CD4-positive, alpha-beta T cell (primary cell): ENCODE results near the gene GEMIN4. TPM values are rescaled to one million over a fixed set of nuclear protein-coding genes. Genes with fewer than 3 reads are reported as not detected.

Experiments
- ATAC-seq: fragments of 200-7000 bp; cut with Tn5 transposase; one replicate; pipeline ENCODE4 v1.10.0; 2022; ENCODE audit warnings: mild to moderate bottlenecking; ENCODE audit not compliant: poor library complexity
- CTCF ChIA-PET: fragments of 350-600 bp; sonication (Branson Sonifier 250); formaldehyde crosslinking; loops from one replicate; lab custom pipeline; 2021; ENCODE audit warnings: antibody characterized with exemption, inconsistent platforms; lab: Charles Lee
- POLR2A ChIA-PET: fragments of 350-600 bp; sonication (Branson Sonifier 250); formaldehyde crosslinking; loops from one replicate; lab custom pipeline; 2021; ENCODE audit warnings: antibody characterized with exemption, inconsistent platforms; lab: Charles Lee
- DNase-seq, 14 experiments: peaks; one replicate each; pipeline ENCODE4 v3.0.0-alpha.2; 2013 to 2020; ENCODE audit warnings: mixed read lengths in 2 of 14
- H3K27ac ChIP-seq, 2 donors: one replicate each; pipeline versions ENCODE4 v1.5.1 to v1.7.0; 2013; ENCODE audit warnings: low read length in 2 of 2, low read depth in 1 of 2, mild to moderate bottlenecking in 1 of 2
- H3K27me3 ChIP-seq, 2 experiments: 1 replicate in 1 of 2; 2 replicates in 1 of 2; pipeline versions ENCODE4 v1.6.1 to v1.7.0; 2013; ENCODE audit warnings: low read length in 2 of 2, control low read depth in 1 of 2, mild to moderate bottlenecking in 1 of 2, moderate library complexity in 1 of 2; ENCODE audit not compliant: insufficient read depth in 2 of 2, control insufficient read depth in 1 of 2
- H3K36me3 ChIP-seq: one replicate; pipeline ENCODE4 v1.6.1; 2013; ENCODE audit warnings: low read length, control low read depth; ENCODE audit not compliant: insufficient read depth
- H3K4me1 ChIP-seq: one replicate; pipeline ENCODE4 v1.6.1; 2013; ENCODE audit warnings: low read length, control low read depth; ENCODE audit not compliant: insufficient read depth
- H3K4me3 ChIP-seq: one replicate; pipeline ENCODE4 v1.5.1; 2013; ENCODE audit warnings: mild to moderate bottlenecking, low read length, moderate library complexity
- H3K9me3 ChIP-seq, 2 experiments: 1 replicate in 1 of 2; 2 replicates in 1 of 2; pipeline versions ENCODE4 v1.6.1 to v1.7.0; 2013; ENCODE audit warnings: low read length in 2 of 2, mild to moderate bottlenecking in 2 of 2, control low read depth in 1 of 2, moderate library complexity in 1 of 2; ENCODE audit not compliant: control insufficient read depth in 1 of 2, insufficient read depth in 1 of 2
- H3K27ac Mint-ChIP-seq: one replicate; pipeline ENCODE4 v1.8.0; 2020; ENCODE audit warnings: mixed read lengths
- H3K27me3 Mint-ChIP-seq: one replicate; pipeline ENCODE4 v1.8.0; 2021; ENCODE audit warnings: mixed read lengths
- H3K36me3 Mint-ChIP-seq: one replicate; pipeline ENCODE4 v1.8.0; 2021; ENCODE audit warnings: low read depth, mixed read lengths
- H3K4me1 Mint-ChIP-seq: one replicate; pipeline ENCODE4 v1.8.0; 2021; ENCODE audit warnings: low read depth, mixed read lengths
- H3K4me3 Mint-ChIP-seq: one replicate; pipeline ENCODE4 v1.8.0; 2020; ENCODE audit warnings: mild to moderate bottlenecking, mixed read lengths
- H3K9me3 Mint-ChIP-seq: one replicate; pipeline ENCODE4 v1.8.0; 2020; ENCODE audit warnings: mixed read lengths
- CTCF ChIP-seq: fragments of 200-600 bp; IDR thresholded peaks from one replicate; pipeline ENCODE4 v1.8.0; 2022; ENCODE audit warnings: antibody characterized with exemption, mild to moderate bottlenecking
- intact Hi-C, 2 experiments: fragments of 100-400 bp; cut with DNase I in 1 of 2; cut with micrococcal nuclease in 1 of 2; formaldehyde crosslinking; loops; one replicate each; pipeline versions ENCODE4 v1.15.1 to v1.9.0; 2023 to 2025; cut with DNase I, micrococcal nuclease
- total RNA-seq, 174 experiments: library from RNA in 2 of 174; stranded (reverse) in 2 of 174; gene quantifications; one replicate each; pipeline ENCODE4 v1.2.3 and lab custom pipeline; 2021 to 2026

GEMIN4 gene
- total RNA-seq, 2 experiments from 2014 or later, result 16.0 to 18.0 TPM

GRCh38 chr17:721540-721937 lies 30.5 kb downstream of the GEMIN4 start:
- ChIA-PET CTCF (no interaction called here), POLR2A (no interaction called here)
- H3K9me3 Mint-ChIP-seq, result no peaks in the 10 kb centered on the region
- no peak overlapping the region for H3K27ac Mint-ChIP-seq
- Histone ChIP-seq H3K27ac (no peak overlapping the region), H3K27me3 (no peaks in the 10 kb centered on the region), H3K36me3 (no peaks in the 10 kb centered on the region), H3K4me1 (no peaks in the 10 kb centered on the region), H3K4me3 (no peak overlapping the region), H3K9me3 (no peaks in the 10 kb centered on the region)
- H3K4me1 Mint-ChIP-seq, result no peaks in the 10 kb centered on the region
- no peaks in the 10 kb centered on the region for H3K27me3 Mint-ChIP-seq
- intact Hi-C loops, result no loop called here
- DNase-seq, result no peak
- no peaks in the 10 kb centered on the region for H3K36me3 Mint-ChIP-seq
- H3K4me3 Mint-ChIP-seq, result no peak overlapping the region
- no peak for ATAC-seq
- no peak for TF ChIP-seq CTCF

GRCh38 chr17:720706-721539 lies 31.1 kb downstream of the GEMIN4 start:
- ChIA-PET CTCF (no interaction called here), POLR2A (no interaction called here)
- no peak overlapping the region for H3K27ac ChIP-seq
- H3K4me1 ChIP-seq, result no peaks in the 10 kb centered on the region
- H3K4me3 ChIP-seq, result no peak overlapping the region
- no peaks in the 10 kb centered on the region for H3K9me3 ChIP-seq
- intact Hi-C loops, result no loop called here
- DNase-seq (no peak), ATAC-seq (no peak)
- no peaks in the 10 kb centered on the region for H3K27me3 Mint-ChIP-seq
- H3K4me1 Mint-ChIP-seq, result no peaks in the 10 kb centered on the region
- H3K9me3 Mint-ChIP-seq, result no peaks in the 10 kb centered on the region
- H3K36me3 Mint-ChIP-seq, result no peaks in the 10 kb centered on the region
- no peaks in the 10 kb centered on the region for H3K27me3 ChIP-seq
- H3K4me3 Mint-ChIP-seq, result no peak overlapping the region
- H3K27ac Mint-ChIP-seq, result no peak overlapping the region
- H3K36me3 ChIP-seq, result no peaks in the 10 kb centered on the region
- no peak for TF ChIP-seq CTCF

- Histone ChIP-seq H3K27ac (no peak overlapping the region), H3K4me1 (peaks cover 23% of the 10 kb centered on the region), H3K27me3 (no peaks in the 10 kb centered on the region), H3K36me3 (no peaks in the 10 kb centered on the region), H3K9me3 (no peaks in the 10 kb centered on the region), H3K4me3 (no peak overlapping the region)
- Mint-ChIP-seq H3K36me3 (peaks cover 9% of the 10 kb centered on the region), H3K27ac (no peak overlapping the region), H3K9me3 (no peaks in the 10 kb centered on the region), H3K4me3 (no peak overlapping the region), H3K4me1 (peaks cover 15% of the 10 kb centered on the region), H3K27me3 (no peaks in the 10 kb centered on the region)
- POLR2A ChIA-PET, result interaction anchor here (1.3 kb wide), 1 partner anchor 63 kb away, joined by 4 read pairs; the partner anchor contains the start of genes GLOD4 and MRM3
- intact Hi-C loops, result no loop called here
- no peak for TF ChIP-seq CTCF
- DNase-seq (no peak), ATAC-seq (no peak)
- CTCF ChIA-PET, result interaction anchor here (1.3 kb wide), 1 partner anchor 278 kb away, joined by 4 read pairs; the partner anchor contains the start of gene TIMM22
Measured at GRCh38 chr17:718075-718474, 34.0 kb downstream of the GEMIN4 start.
